ENCODE results near the gene OSBPL3.
"Not testable (repeated sequence)": the region's sequence is repeated elsewhere in the genome, so short reads cannot be mapped to it uniquely, and the experiment has no call there.

OSBPL3 gene

GRCh38 chr7:24917510-24918239, 62.3 kb downstream of the OSBPL3 start:
- no peak for DNase-seq (ENCODE audit: low read depth)

GRCh38 chr7:24916463-24917040, 63.4 kb downstream of the OSBPL3 start:
- DNase-seq (ENCODE audit: low read depth) = no peak

GRCh38 chr7:24914465-24914859, 65.5 kb downstream of the OSBPL3 start:
- DNase-seq (ENCODE audit: low read depth) = no peak

GRCh38 chr7:24913801-24914464, 66.0 kb downstream of the OSBPL3 start:
- no peak for DNase-seq (ENCODE audit: low read depth)

GRCh38 chr7:24912874-24913514, 67.0 kb downstream of the OSBPL3 start:
- no peak for DNase-seq (ENCODE audit: low read depth)

GRCh38 chr7:24912424-24912823, 67.6 kb downstream of the OSBPL3 start:
- no peak for DNase-seq (ENCODE audit: low read depth)

- no peak for DNase-seq (ENCODE audit: low read depth)
These were observed 68.8 kb downstream of the OSBPL3 start for GRCh38 chr7:24911213-24911603.

- no peak for DNase-seq (ENCODE audit: low read depth)
These were observed 69.3 kb downstream of the OSBPL3 start for GRCh38 chr7:24910551-24911212.

- no peak for DNase-seq (ENCODE audit: low read depth)
These were observed 71.3 kb downstream of the OSBPL3 start for GRCh38 chr7:24908727-24909126.

- DNase-seq (ENCODE audit: low read depth) = no peak
These were observed 71.8 kb downstream of the OSBPL3 start for GRCh38 chr7:24908166-24908565.

- DNase-seq (ENCODE audit: low read depth) = no peak
These were observed 72.6 kb downstream of the OSBPL3 start for GRCh38 chr7:24907311-24907886.

GRCh38 chr7:24905996-24906770, 73.8 kb downstream of the OSBPL3 start:
- DNase-seq (ENCODE audit: low read depth) = no peak

- DNase-seq (ENCODE audit: low read depth) = not testable (repeated sequence)
These were observed 76.0 kb downstream of the OSBPL3 start for GRCh38 chr7:24903992-24904391.

GRCh38 chr7:24903559-24903958, 76.4 kb downstream of the OSBPL3 start:
- no peak for DNase-seq (ENCODE audit: low read depth)

- DNase-seq (ENCODE audit: low read depth) = no peak
These were observed 77.0 kb downstream of the OSBPL3 start for GRCh38 chr7:24902931-24903330.

- no peak for DNase-seq (ENCODE audit: low read depth)
These were observed 77.7 kb downstream of the OSBPL3 start for GRCh38 chr7:24902276-24902675.

GRCh38 chr7:24899905-24900304, 80.1 kb downstream of the OSBPL3 start:
- no peak for DNase-seq (ENCODE audit: low read depth)

- no peak for DNase-seq (ENCODE audit: low read depth)
These were observed 80.8 kb downstream of the OSBPL3 start for GRCh38 chr7:24899161-24899560.

GRCh38 chr7:24898691-24899090, 81.3 kb downstream of the OSBPL3 start:
- no peak for DNase-seq (ENCODE audit: low read depth)

- no peak for DNase-seq (ENCODE audit: low read depth)
These were observed 83.9 kb downstream of the OSBPL3 start for GRCh38 chr7:24896031-24896501.

All from stimulated activated CD8-positive, alpha-beta memory T cell treated with anti-CD3 and anti-CD28 coated beads, Interleukin-4, amount 100 ng/mL, for 24 hours (primary cell).